GM19452 (cell line): ENCODE data around the gene TRDMT1.

Experiments used
- ATAC-seq: cut with Tn5 transposase; IDR thresholded peaks from one replicate; pipeline ENCODE4 v1.9.1; 2021; ENCODE audit not compliant: unreplicated experiment

Gene TRDMT1

DNA sequence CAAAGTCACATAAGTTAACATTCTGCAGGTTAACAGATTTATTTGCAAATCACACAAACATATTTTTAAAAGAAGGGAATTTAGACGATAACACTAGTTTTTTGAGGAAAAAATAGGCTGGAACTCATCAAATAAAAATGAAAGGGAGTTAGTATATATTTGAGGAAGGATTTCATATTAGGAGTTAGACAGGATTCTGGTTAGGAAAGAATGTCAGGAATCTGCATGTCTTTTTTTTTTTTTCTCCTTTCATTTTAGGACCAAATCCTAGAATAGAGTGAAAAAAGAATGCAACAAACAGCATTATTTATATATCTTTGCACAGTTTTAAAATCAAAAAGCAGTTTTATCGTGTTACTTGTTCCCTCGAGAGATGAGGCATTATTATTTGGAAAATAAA is 8.9 kb upstream of the TRDMT1 start:
- no peak for ATAC-seq

DNA sequence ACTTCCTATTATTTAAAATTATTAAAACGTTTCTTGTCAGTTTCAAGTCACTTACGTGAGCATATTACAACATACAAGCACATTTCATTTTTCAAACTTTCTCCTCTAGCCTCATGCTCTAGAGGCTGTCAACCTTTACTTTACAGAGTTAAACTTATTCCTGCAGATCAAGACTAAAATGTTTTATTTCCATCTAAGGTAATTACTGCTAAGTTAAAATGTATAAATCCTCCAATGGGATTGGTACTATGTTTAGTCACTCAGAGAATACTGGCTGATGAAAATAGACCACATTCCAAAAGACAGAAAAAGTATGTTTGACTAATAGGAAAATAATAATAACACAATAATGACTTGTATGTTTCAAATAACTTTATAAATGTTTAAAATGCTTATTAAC is 8.4 kb upstream of the TRDMT1 start:
- no peak for ATAC-seq

GRCh38 chr10:17209302-17209701 is 7.8 kb upstream of the TRDMT1 start:
- ATAC-seq = no peak

- ATAC-seq = no peak
These were observed 7.0 kb upstream of the TRDMT1 start for GRCh38 chr10:17208476-17208875.

GRCh38 chr10:17206210-17206709 is 4.8 kb upstream of the TRDMT1 start:
- ATAC-seq = peak; percentile 68

GRCh38 chr10:17203416-17203815 is 1.9 kb upstream of the TRDMT1 start:
- ATAC-seq = no peak

- no peak for ATAC-seq
These were observed 1.5 kb upstream of the TRDMT1 start for GRCh38 chr10:17202999-17203398.

GRCh38 chr10:17202506-17202905 is 1.0 kb upstream of the TRDMT1 start:
- ATAC-seq = no peak

DNA sequence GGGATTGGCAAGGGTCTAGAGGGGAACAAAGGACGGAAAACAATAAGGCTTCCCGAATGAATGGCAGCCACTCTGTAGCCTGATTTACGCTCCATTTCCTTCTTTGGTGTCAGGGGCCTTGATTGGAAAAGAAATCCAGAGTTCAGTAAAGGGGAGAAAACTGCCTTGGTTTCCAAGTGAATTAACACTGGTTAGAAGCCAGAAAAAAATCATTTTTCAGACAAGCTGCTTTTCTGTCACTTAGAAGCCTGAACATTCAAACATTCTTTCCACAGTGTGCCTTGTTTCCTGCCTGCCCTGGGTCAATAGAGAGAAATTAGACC is 283 bp upstream of the TRDMT1 start:
- no peak for ATAC-seq

DNA sequence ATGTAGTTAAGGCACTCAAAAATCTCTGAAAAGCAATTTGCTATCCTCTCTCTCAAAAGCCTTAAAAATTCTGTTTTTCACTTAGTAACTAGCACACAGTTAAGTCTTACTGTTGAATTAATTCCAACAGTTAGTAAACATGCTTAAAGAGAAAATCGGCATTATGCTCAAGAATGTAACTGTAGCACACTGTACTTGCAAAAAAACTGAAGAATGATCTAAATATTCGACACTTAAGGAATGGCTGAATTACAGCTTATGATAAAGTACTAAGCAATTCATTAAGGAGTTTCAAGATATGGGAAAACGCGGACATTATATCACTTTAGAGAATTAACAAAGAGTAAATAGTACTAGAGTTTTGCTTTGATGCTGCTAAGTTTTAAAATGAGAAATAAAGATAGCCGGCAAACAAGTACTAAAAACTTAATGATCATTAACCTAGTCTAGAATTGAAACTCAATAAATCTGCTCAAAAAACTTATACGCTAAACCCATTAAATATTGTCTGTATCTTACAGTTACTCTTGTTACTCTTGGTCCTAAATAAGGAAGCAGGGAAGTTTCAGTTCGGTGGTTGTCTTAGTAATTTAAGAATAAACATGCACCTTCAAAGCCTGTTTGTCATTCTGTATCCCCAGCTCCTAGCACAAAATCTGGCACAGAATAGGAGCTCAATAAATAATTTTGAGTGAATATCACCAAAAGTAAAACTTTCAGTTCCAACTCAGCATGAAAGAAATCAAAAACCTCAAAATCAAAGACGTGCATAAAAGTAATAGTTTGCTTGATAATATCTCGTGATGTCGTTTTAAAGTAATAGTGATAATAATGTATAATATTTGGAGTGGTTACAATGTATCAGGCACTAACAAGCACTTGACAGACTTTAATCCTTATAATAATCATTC is 1.2 kb downstream of the TRDMT1 start:
- ATAC-seq = no peak

- ATAC-seq = no peak
These were observed 2.1 kb downstream of the TRDMT1 start for GRCh38 chr10:17199351-17199804.

DNA sequence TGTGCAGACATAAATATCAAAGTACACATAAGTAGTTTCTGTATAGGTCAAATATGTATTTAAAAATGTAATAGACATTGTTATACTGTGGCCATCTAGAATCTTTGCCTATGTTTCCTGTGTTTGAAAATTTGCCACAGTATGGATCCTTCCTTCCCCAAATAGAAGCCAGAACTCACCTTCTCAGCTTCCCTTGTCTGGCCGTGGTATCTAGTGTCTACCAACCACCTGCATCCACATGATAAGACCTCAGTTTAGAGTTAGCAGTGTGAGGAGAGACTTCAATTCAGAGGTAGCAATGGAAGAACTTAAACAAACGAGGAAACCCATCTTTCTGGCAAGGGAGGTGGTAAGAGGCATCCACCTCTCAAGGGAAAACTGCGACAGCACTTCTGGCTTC is 4.9 kb downstream of the TRDMT1 start:
- no peak for ATAC-seq

- ATAC-seq = no peak
These were observed 5.4 kb downstream of the TRDMT1 start for GRCh38 chr10:17196045-17196444.

DNA sequence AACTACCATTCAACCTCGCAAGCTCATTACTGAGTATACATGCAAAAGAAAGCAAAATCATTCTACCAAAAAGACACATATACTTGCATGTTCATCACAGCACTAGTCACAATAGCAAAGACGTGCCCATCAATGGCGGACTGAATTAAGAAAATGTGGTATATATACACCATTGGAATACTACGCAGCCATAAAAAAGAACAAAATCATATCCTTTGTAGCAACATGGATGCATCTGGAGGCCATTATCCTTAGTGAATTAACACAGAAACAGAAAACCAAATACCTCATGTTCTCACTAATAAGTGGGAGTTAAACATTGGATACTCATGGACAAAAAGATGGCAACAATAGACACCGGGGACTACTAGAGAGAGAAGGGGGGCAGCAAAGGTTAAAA is 6.4 kb downstream of the TRDMT1 start:
- ATAC-seq = no peak

DNA sequence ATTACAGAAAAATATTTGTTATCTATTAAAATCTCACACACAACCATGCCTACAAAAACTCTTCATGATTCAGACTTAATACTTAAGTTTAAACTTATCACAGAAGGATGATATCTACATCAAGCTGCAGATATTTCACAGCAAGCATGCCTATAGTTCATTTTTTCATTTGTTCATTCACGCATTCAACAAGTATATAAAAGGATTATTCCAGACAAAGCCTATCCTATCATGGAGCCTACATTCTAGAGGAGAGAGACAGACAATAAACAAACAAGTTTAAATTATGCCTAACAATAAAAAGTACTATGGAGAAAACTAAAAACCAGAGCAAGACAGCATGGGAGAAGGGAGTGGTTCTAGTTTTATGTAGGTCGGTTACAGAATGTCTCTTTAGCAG is 10.9 kb downstream of the TRDMT1 start:
- no peak for ATAC-seq

- ATAC-seq = no peak
These were observed 12.8 kb downstream of the TRDMT1 start for GRCh38 chr10:17188644-17189172.

DNA sequence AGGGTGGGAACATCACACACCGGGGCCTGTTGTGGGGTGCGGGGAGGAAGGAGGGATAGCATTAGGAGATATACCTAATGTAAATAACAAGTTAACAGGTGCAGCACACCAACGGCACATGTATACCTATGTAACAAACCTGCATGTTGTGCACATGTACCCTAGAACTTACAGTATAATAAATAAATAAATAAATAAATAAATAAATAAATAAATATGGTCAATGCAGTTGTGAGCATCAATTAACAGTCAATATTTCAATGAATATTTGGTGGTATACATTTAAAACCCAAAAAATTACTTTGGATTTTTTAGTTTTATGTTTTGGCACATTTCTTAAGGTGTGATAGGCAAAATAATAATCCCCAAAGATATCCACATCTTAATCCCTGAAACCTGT is 15.6 kb downstream of the TRDMT1 start:
- no peak for ATAC-seq

- no peak for ATAC-seq
These were observed 18.4 kb downstream of the TRDMT1 start for GRCh38 chr10:17183110-17183509.

DNA sequence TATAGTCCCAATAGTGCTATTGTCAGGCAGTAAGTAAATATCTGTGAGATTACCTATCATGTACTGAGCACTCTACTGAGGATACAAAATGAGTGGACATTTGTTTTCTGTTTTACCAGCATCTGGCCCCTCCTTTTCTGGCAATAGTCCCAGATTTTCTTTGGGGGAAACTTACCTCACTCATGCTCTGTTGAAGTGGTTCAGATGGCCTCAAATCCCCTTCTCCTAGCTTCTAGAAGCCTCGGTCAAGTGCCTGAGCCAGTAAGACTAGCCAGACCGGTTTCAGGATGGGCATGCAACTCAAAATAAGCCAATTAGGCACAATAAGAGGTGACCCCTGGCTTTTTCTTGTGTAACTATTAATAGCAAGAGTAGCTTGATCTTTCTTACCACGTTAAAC is 19.7 kb downstream of the TRDMT1 start:
- ATAC-seq = no peak

DNA sequence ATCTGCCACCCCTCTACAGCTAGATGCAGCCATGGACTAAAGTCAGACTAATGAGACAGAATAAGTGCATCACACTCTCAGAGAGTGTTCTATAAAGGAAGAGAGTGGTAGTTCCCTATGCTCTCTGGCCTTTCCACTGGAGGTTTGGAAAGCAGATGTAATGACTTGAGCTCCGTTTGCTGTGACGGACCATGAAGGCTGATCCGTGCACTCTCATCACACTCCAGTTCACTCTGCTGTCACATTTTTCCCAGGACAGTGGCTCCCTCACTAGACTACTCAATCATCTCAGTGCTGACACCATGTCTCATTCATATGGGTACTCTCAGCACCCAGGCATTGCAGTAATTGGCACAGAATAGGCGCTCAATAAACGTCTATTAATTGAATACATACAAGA is 20.4 kb downstream of the TRDMT1 start:
- no peak for ATAC-seq

DNA sequence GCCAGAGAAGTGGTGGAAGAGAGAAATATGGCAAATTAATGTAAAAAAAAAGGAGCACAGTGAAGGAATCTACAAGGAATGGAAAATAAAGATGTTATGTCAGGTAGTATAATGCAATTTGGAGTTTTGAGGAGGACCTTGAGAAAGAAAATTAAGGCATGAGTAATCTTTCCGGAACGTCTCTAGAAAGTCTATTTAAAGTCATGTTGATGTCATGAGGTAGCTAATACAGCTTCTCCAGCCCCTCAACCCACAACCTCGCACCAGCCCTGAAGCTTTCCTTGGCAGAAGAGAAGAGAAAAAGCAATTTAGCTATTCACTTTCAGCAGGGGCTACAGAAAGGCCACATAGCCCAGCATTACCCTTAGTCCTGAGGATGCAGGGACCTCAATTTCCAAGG is 22.5 kb downstream of the TRDMT1 start:
- no peak for ATAC-seq

DNA sequence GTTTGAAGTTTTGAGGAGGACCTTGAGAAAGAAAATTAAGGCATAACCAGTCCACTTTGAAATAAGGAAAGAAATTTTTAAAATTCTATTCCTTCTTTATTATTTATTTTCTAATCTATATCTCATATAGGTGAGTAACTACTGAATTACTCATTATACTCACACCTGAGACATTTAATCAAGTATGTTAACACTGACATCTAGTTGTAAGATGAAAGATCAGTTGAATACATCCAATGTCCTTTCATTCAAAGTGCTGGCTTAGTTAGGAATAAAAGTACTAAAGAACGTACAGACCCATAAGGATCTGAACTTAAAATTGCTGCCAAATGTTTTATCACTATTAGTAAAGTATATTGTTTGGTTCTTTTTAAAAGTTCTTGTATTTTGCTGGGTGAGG is 23.5 kb downstream of the TRDMT1 start:
- no peak for ATAC-seq

DNA sequence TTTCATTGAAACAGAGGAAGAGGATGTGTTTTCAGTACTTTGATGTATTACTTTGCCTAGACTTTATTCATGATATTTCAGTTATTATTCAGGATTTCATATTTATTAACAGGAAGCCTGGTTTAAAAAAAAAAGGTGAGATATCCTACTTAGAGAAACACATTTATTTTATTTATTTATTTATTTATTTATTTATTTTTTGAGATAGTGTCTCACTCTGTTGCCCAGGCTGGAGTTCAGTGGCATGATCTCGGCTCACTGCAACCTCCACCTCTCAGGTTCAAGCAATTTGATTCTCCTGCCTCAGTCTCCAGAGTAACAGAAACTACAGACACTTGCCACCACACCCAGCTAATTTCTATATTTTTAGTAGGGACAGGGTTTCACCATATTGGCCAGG is 24.5 kb downstream of the TRDMT1 start:
- ATAC-seq = no peak
